ENCODE data around the gene BICD1.

BICD1 gene

DNA sequence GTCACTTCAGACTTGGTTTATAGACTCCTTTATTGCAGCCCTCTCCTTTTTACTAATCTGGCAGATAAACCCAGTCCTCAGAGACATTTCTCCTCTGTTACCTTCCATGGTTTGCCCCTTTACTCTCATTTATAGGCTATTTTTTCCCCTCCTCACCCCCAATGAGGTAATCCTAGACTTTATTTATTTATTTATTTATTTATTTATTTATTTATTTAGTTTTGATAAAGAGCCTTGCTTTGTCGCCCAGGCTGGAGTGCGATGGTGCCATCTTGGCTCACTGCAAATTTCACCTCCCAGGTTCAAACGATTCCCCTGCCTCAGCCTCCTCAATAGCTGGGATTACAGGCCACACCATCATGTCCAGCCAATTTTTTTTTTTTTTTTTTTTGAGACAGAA, 301.1 kb downstream of the BICD1 start:
- DNase-seq (ENCODE audit: low spot score): no peak

DNA sequence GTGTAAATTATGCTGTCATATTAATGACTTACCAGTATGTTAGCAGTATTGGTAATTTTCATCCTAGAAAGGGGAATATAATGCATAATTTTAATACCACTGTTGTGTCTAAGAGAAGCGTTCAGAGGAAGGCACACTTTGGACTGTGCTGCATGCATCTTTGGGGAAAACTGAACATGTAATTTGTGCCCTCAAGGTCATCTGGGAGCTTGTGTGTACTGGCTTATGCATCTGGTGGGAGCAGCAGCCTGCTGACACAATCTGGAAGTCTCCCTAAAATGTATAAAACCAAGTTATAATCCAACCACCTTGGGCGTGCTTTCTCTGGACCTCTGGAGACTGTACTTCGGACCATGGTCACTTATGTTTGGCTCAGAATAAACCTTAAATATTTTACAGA, 306.8 kb downstream of the BICD1 start:
- no peak for DNase-seq (ENCODE audit: low spot score)

DNA sequence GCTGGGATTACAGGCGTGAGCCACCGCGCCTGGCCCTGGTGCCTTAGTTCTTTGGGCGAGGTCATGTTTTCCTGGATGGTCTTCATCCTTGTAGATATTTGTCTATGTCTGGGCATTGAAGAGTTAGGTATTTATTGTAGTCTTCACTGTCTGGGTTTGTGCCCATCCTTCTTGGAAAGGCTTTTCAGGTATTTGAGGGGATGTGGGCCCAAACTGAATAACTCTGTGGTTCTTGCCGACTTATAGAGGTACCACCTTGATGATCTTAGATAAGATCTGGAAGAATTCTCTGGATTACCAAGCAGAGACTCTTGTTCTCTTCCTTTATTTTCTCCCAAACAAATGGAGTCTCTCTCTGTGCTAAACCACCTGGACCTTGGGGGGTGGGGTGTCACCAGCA, 311.6 kb downstream of the BICD1 start:
- DNase-seq (ENCODE audit: low spot score): no peak

DNA sequence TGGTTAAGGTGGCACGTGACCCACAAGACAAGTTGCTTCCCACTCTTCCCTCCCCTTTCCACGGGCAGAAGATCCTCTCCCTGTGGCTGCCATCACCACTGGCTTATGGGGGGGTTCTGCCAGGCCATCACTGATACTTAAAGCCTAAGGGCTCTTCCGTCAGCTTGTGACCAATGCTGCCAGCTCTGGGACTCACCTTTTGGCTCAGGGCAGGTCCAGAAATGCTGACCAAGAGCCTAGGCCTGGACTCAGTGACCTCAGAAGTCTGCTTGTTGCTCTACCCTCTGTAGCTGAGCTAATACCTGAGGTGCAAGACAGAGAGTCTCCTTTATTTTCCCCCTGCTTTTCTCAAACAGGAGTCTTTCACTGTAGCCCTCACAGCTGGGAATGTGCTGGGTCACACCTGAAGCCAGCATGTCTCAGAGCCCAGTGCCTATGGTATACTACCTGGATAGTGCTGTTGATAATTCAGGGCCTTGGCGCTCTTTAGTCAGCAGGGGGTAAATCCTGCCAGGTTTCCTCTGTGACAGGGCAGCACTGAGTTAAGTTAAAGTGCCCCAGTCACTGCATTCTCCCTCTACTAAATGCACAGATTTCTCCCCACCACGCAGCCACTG, 312.4 kb downstream of the BICD1 start:
- DNase-seq (ENCODE audit: low spot score): no peak

DNA sequence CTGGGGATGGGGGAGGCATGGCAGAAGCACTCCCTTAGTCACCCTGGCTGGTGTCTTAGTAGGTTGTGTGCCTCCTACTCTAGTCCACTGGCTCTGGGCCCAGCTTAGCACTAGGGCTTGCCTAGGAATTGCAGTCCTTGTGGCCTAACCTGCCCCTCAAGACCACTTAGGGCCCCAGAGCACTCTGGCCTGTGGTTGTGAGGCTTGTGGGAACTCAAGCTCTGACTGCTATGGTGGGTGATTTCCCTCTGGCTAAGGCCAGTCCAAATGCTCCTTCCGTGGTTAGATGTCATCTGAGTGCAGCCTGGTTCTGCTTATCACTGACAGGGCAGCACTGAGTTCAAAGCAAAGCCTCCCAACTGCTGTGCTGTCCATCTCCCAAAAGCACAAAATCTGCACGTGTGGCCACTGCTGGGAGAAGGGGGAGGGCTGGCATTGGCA, 312.9 kb downstream of the BICD1 start:
- DNase-seq (ENCODE audit: low spot score): no peak

DNA sequence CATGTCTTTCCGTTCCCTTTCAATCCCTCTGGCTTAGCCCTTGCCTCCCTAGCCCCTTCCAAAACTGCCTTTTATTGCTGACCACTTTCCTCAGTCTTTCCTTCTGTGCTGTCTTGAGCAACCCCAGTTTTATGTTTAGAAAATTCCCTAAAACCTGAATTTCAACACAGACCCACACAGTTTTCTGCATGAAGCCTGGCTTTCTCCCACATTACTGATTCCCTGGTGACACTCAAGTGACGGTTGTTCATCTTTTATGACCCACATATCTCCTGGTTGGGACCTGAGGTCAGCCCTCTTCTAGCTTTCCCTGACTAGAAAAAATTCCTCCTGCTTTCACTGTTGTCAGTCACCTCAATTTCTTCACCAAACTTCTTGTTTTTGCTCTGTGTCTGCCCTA, 313.7 kb downstream of the BICD1 start:
- no peak for DNase-seq (ENCODE audit: low spot score)

DNA sequence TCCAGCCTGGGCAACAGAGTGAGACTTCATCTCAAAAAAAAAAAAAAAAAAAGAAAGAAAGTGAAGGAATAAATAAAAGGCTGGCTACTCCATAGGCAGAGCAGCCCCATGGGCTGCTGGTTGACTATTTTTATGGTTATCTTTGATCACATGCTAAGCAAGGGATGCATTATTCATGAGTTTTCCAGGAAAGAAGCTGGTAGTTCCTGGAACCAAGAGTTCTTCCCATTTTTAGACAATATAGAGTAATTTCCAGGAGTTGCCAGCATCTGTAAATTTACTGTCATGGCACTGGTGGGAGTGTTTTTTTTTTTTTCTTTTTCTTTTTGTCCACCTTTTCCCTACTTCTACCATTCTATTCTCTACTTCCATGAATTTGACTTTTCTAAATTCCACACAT, 316.9 kb downstream of the BICD1 start:
- DNase-seq (ENCODE audit: low spot score): no peak

DNA sequence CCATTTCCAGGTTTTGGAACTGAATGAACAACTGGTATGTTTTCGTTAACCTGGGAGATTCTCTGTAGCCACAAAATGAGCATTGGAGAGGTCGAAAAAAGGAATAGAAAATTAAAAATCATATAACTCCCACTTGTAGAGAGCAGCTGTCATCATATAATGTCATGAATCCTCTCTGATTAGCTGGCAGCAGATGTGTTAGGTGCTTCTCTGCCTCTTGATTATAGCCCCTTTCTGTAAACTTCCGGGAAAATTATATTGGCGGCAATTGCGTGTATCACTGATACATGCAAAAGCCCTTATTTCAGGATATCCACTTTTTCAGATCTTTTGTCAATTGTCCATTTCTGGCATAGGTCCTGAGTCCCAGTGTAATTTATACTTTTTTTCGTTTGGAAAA, 324.4 kb downstream of the BICD1 start:
- DNase-seq (ENCODE audit: low spot score): no peak

Data from hepatic stellate cell (primary cell).